K562 (cell line): ENCODE results near the gene CCDC32. TPM values are rescaled to one million over a fixed set of nuclear protein-coding genes. Genes with fewer than 3 reads are reported as not detected.

Source experiments
- ATAC-seq: fragments of 200-7000 bp; cut with Tn5 transposase; 3 replicates; pipeline ENCODE4 v1.9.1; 2020; ENCODE audit warnings: moderate library complexity
- BruUV-seq: library from RNA; stranded (reverse); fragments of 400-500 nt; replicated peaks from 2 replicates; lab custom pipeline; 2021; lab: Mats Ljungman, UMichigan
- CTCF ChIA-PET: fragments of 300-600 bp; formaldehyde crosslinking; extraction: SDS; loops from one replicate; lab custom pipeline; 2021; ENCODE audit warnings: low intra/inter-chr PET ratio; lab: Yijun Ruan, JAX
- POLR2A ChIA-PET: fragments of 300-600, 350-650 bp; sonication (Branson Sonifier 250); formaldehyde crosslinking; extraction: SDS; loops from one replicate; lab custom pipeline; 2021; ENCODE audit warnings: antibody characterized with exemption, inconsistent platforms; lab: Yijun Ruan, JAX
- DNase-seq, 4 experiments: peaks; one replicate each; pipeline versions ENCODE4 v3.0.0 to v3.0.0-alpha.2; 2011 to 2018; ENCODE audit warnings: low spot score in 3 of 4, mixed read lengths in 3 of 4; ENCODE audit errors: extremely low read depth in 1 of 4
- FAIRE-seq: peaks from 2 replicates; lab custom pipeline; 2011; peaks lifted over from hg19 to GRCh38; lab: Jason Lieb, UNC
- H2AFZ ChIP-seq: 2 replicates; pipeline ENCODE4 v1.6.0; 2011; ENCODE audit warnings: low read depth, low read length, control low read depth, inconsistent platforms
- H3K27ac ChIP-seq: fragments of 200-600 bp; 3 replicates; pipeline ENCODE4 v1.8.0; 2011; ENCODE audit warnings: low read depth, mild to moderate bottlenecking, control low read depth, inconsistent platforms, low read length, moderate library complexity, mixed read lengths; ENCODE audit errors: extremely low read depth
- H3K27me3 ChIP-seq, 2 experiments: fragments of 300-600 bp in 1 of 2; 2 replicates in 1 of 2; 3 replicates in 1 of 2; pipeline versions ENCODE4 v1.6.0 to v1.8.0; 2011; ENCODE audit warnings: inconsistent platforms in 2 of 2, low read length in 2 of 2, mild to moderate bottlenecking in 1 of 2, mixed read lengths in 1 of 2, moderate library complexity in 1 of 2; ENCODE audit not compliant: control insufficient read depth in 2 of 2, insufficient read depth in 2 of 2
- H3K36me3 ChIP-seq: fragments of 300-600 bp; 3 replicates; pipeline ENCODE4 v1.8.0; 2011; ENCODE audit warnings: mild to moderate bottlenecking, low read length, inconsistent platforms; ENCODE audit not compliant: control insufficient read depth, insufficient read depth
- H3K4me1 ChIP-seq, 2 experiments: fragments of 200-600 bp in 1 of 2; replicated peaks in 1 of 2; 2 replicates in 1 of 2; 3 replicates in 1 of 2; pipeline versions ENCODE4 v1.5.1 to v1.8.0; 2011; ENCODE audit warnings: inconsistent platforms in 2 of 2, low read length in 2 of 2, mild to moderate bottlenecking in 1 of 2, mixed read lengths in 1 of 2, moderate library complexity in 1 of 2; ENCODE audit not compliant: control insufficient read depth in 2 of 2, insufficient read depth in 2 of 2
- H3K4me2 ChIP-seq: 2 replicates; pipeline ENCODE4 v1.6.1; 2011; ENCODE audit warnings: low read length, control low read depth, inconsistent platforms, mixed read lengths; ENCODE audit not compliant: insufficient read depth
- H3K4me3 ChIP-seq: fragments of 200-600 bp; sonication (generic), shearing (Covaris generic); 2 replicates; pipeline ENCODE4 v1.5.1; 2016; ENCODE audit warnings: control low read depth, inconsistent platforms
- H3K79me2 ChIP-seq: fragments of 200-600 bp; 3 replicates; pipeline ENCODE4 v1.8.0; 2011; ENCODE audit warnings: low read length, inconsistent platforms; ENCODE audit not compliant: control insufficient read depth, insufficient read depth
- H3K9ac ChIP-seq, 2 experiments: 2 replicates each; pipeline versions ENCODE4 v1.6.0 to v1.6.1; 2011; ENCODE audit warnings: low read depth in 2 of 2, low read length in 2 of 2, control low read depth in 1 of 2, inconsistent platforms in 1 of 2, mild to moderate bottlenecking in 1 of 2, mixed read lengths in 1 of 2; ENCODE audit not compliant: insufficient read depth in 1 of 2
- H3K9me1 ChIP-seq: one replicate; pipeline ENCODE4 v1.6.0; 2011; ENCODE audit warnings: inconsistent platforms, mild to moderate bottlenecking, low read length, moderate library complexity; ENCODE audit not compliant: control insufficient read depth, insufficient read depth
- H3K9me3 ChIP-seq: replicated peaks from 2 replicates; pipeline ENCODE4 v1.5.1; 2011; ENCODE audit warnings: low read depth, low read length, inconsistent platforms; ENCODE audit not compliant: control insufficient read depth, insufficient read depth
- H4K20me1 ChIP-seq: replicated peaks from 2 replicates; pipeline ENCODE4 v1.6.1; 2011; ENCODE audit warnings: low read length, inconsistent platforms, mixed read lengths; ENCODE audit not compliant: control insufficient read depth, insufficient read depth
- MNT ChIP-seq, 2 experiments: fragments of 450-650 bp; conservative IDR thresholded peaks; 2 replicates each; pipeline ENCODE4 v1.6.1; 2017; ENCODE audit warnings: mild to moderate bottlenecking in 2 of 2, moderate library complexity in 2 of 2
- NFIC ChIP-seq: fragments of 450-650 bp; IDR thresholded peaks from 2 replicates; pipeline ENCODE4 v1.6.1; 2017; ENCODE audit warnings: mild to moderate bottlenecking, inconsistent platforms
- POLR2G ChIP-seq: fragments of 200-400 bp; formaldehyde crosslinking; IDR thresholded peaks from 2 replicates; pipeline ENCODE4 v1.6.1; 2017; ENCODE audit warnings: low read depth, mild to moderate bottlenecking, antibody characterized with exemption, low read length, moderate library complexity
- ZNF143 ChIP-seq: sonication (generic); formaldehyde crosslinking; IDR thresholded peaks from 2 replicates; pipeline ENCODE4 v1.9.0; 2022; ENCODE audit warnings: mild to moderate bottlenecking, missing genetic modification reagents
- WGBS: fragments of 100-300 bp; shearing (Covaris generic); methylation state at CpG from one replicate; pipeline ENCODE4 v1.1.6; 2016; ENCODE audit warnings: low coverage, mixed read lengths; ENCODE audit not compliant: insufficient coverage; ENCODE audit errors: missing lambda C conversion rate; 5-methylcytosine and 5-hydroxymethylcytosine counted together
- in situ Hi-C: fragments of 300-500 bp; cut with MboI; formaldehyde crosslinking; loops from 4 replicates; pipeline ENCODE4 v1.15.0; 2018; ENCODE audit warnings: inconsistent platforms, mixed read lengths
- intact Hi-C: fragments of 100-400 bp; cut with micrococcal nuclease; formaldehyde crosslinking; loops from 2 replicates; pipeline ENCODE4 v1.14.2; 2022
- polyA plus RNA-seq, 8 experiments: library from polyadenylated mRNA; depleted of rRNA in 4 of 8; stranded (reverse) in 5 of 8; unstranded in 3 of 8; fragments of >200 nt; fragmentation: Nextera tagmentation in 2 of 8; fragmentation: Illumina TruSeq in 1 of 8; extraction: Ambion mirVana in 2 of 8; extraction: Trizol in 1 of 8; gene quantifications; 2 replicates each; pipeline versions ENCODE4 v1.2.1 to v1.2.3, GENCODE V29; 2011 to 2014; ENCODE audit warnings: inconsistent platforms in 1 of 8, missing spikeins in 1 of 8
- total RNA-seq, 7 experiments: library from RNA; depleted of rRNA in 6 of 7; stranded (reverse); fragments of >200 nt in 6 of 7; fragmentation: Illumina TruSeq in 2 of 7; extraction: Trizol in 2 of 7; gene quantifications; 2 replicates each; pipeline versions ENCODE4 v1.2.1 to v1.2.3, GENCODE V29; 2011 to 2021; ENCODE audit warnings: low replicate concordance in 1 of 7

The CCDC32 gene
- total and polyA plus RNA-seq, 9 of the 15 experiments (the other 6 are each of a cell fraction or from before 2014, with no cell fraction given), result 22.2 to 94.8 (median 37.1) TPM

- 24% methylated on average over 5 of the region's 5 CpGs for WGBS
- POLR2A ChIA-PET, result interaction anchor here (1.3 kb wide), 1 partner anchor 10 kb away, joined by 3 read pairs; no protein-coding TSS in a partner anchor
These were observed 30.9 kb upstream of the CCDC32 start for GRCh38 chr15:40595773-40596172.

More at GRCh38 chr15:40595773-40596172, 30.9 kb upstream of the CCDC32 start:
- Histone ChIP-seq H3K4me1 (peaks cover 9 to 12% of the 10 kb centered on the region in 2 experiments; a peak in 3 of 5 replicates), H2AFZ (peak overlapping the region; percentile 6; the same call in 1 of the 2 replicates), H3K79me2 (peaks cover 67% of the 10 kb centered on the region), H3K36me3 (peaks cover 7% of the 10 kb centered on the region; the same call in 1 of the 3 replicates), H3K9me1 (no peaks in the 10 kb centered on the region), H3K9me3 (0 out of 2 replicates have a peak, but pooled peaks cover 1% of the 10 kb centered on the region), H3K4me2 (peak overlapping the region; percentile 87), H3K9ac (peak overlapping the region in 1 of 2 experiments; percentile 85; a peak in 1 of 4 replicates), H4K20me1 (no peaks in the 10 kb centered on the region), H3K27ac (peak overlapping the region; percentile 19; the same call in 1 of the 3 replicates), H3K4me3 (no peak overlapping the region), H3K27me3 (no peaks in the 10 kb centered on the region)
- FAIRE-seq, result no peak
- in situ Hi-C loops (no loop called here), intact Hi-C loops (loop anchor here (10.0 kb wide), 2 partner anchors 169 to 299 kb away; partner anchors contain the start of genes C15orf62, GCHFR and VPS18)
- TF ChIP-seq MNT (conservative IDR thresholded peaks at IDR 0.05) (no peak), NFIC (peak; percentile 65), POLR2G (no peak), ZNF143 (CRISPR knock-in tag) (no peak)
- no TSS peak for BruUV-seq
- ATAC-seq, result no peak
- CTCF ChIA-PET, result no interaction called here
- DNase-seq, result no peak
